Activated CD4-positive, CD25-positive, alpha-beta regulatory T cell treated with anti-CD3 and anti-CD28 coated beads, Interleukin-2, amount 50 U/mL, for 72 hours (primary cell): ENCODE measurements around the gene SLC2A2.
"Not testable (repeated sequence)": the region's sequence is repeated elsewhere in the genome, so short reads cannot be mapped to it uniquely, and the experiment has no call there.

ENCODE experiments used
- DNase-seq: peaks from one replicate; pipeline ENCODE4 v3.0.0; 2021

Gene SLC2A2

GRCh38 chr3:170982733-170983132 is 43.8 kb downstream of the SLC2A2 start:
- no peak for DNase-seq

- no peak for DNase-seq
These were observed 46.1 kb downstream of the SLC2A2 start for GRCh38 chr3:170980399-170980798.

- DNase-seq, result no peak
These were observed 48.4 kb downstream of the SLC2A2 start for GRCh38 chr3:170977949-170978745.

- no peak for DNase-seq
These were observed 50.4 kb downstream of the SLC2A2 start for GRCh38 chr3:170976190-170976519.

GRCh38 chr3:170975283-170976189 is 51.0 kb downstream of the SLC2A2 start:
- no peak for DNase-seq

GRCh38 chr3:170974872-170975271 is 51.6 kb downstream of the SLC2A2 start:
- DNase-seq, result no peak

GRCh38 chr3:170972917-170973316 is 53.6 kb downstream of the SLC2A2 start:
- not testable (repeated sequence) for DNase-seq

GRCh38 chr3:170967126-170967525 is 59.4 kb downstream of the SLC2A2 start:
- no peak for DNase-seq

GRCh38 chr3:170966495-170966894 is 60.0 kb downstream of the SLC2A2 start:
- no peak for DNase-seq

- DNase-seq, result no peak
These were observed 64.1 kb downstream of the SLC2A2 start for GRCh38 chr3:170962411-170962810.

GRCh38 chr3:170961616-170962400 is 64.7 kb downstream of the SLC2A2 start:
- DNase-seq, result no peak

GRCh38 chr3:170959457-170959856 is 67.1 kb downstream of the SLC2A2 start:
- no peak for DNase-seq

GRCh38 chr3:170956647-170957046 is 69.9 kb downstream of the SLC2A2 start:
- DNase-seq, result no peak

GRCh38 chr3:170953736-170954135 is 72.8 kb downstream of the SLC2A2 start:
- no peak for DNase-seq

GRCh38 chr3:170953229-170953628 is 73.3 kb downstream of the SLC2A2 start:
- DNase-seq, result no peak

- DNase-seq, result no peak
These were observed 77.3 kb downstream of the SLC2A2 start for GRCh38 chr3:170949211-170949610.

- no peak for DNase-seq
These were observed 79.3 kb downstream of the SLC2A2 start for GRCh38 chr3:170947018-170947769.
